ENCODE data around the gene VWA3A. TPM values are rescaled to one million over a fixed set of nuclear protein-coding genes. Genes with fewer than 3 reads are reported as not detected.
"Not testable (repeated sequence)": the region's sequence is repeated elsewhere in the genome, so short reads cannot be mapped to it uniquely, and the experiment has no call there.

The VWA3A gene
- total RNA-seq, 1 experiment from 2014 or later: 0.64 TPM

DNA sequence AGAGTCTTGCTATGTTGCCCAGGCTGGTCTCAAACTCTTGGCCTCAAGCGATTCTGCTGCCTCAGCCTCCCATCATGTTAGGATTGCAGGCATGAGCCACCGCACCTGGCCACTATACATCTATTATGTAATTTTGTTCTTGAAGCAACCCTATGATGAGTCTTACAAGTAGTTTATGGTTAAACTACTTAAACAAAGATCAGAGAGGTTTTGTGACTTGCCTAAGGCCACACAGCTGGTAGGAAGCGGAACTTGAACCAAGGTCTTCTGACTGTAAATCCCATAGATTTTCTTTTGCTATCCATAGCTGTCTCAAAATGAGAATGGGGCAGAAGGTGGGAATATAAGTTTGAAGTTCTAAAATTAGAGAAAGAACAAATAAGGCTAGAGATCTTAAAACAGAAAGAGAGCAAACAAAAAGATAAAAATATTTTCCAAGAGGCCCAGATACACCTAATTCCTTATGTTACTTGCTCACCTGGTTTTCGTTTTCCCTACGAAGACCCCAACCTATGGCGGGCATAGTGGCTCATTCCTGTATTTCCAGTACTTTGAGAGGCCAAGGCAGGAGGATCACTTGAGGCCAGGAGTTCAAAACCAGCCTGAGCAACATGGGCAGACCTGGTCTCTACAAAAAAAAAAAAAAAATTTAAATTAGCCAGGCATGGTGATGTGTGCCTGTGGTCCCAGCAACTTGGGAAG is 32.4 kb downstream of the VWA3A start:
- no TSS peak for BruUV-seq (replicated peaks)
- no peak overlapping the region for H3K27ac ChIP-seq (ENCODE audit: low read depth, low read length, poor library complexity, severe bottlenecking)
- POLR2A ChIA-PET (ENCODE audit: low non-redundant PET): no interaction called here
- DNase-seq (ENCODE audit: low spot score): no peak
- TF ChIP-seq EZH2 (IDR thresholded peaks at IDR 0.05; ENCODE audit: borderline replicate concordance, low read depth, low read length, poor library complexity, severe bottlenecking): no peak
- TF ChIP-seq, protein P1, sequence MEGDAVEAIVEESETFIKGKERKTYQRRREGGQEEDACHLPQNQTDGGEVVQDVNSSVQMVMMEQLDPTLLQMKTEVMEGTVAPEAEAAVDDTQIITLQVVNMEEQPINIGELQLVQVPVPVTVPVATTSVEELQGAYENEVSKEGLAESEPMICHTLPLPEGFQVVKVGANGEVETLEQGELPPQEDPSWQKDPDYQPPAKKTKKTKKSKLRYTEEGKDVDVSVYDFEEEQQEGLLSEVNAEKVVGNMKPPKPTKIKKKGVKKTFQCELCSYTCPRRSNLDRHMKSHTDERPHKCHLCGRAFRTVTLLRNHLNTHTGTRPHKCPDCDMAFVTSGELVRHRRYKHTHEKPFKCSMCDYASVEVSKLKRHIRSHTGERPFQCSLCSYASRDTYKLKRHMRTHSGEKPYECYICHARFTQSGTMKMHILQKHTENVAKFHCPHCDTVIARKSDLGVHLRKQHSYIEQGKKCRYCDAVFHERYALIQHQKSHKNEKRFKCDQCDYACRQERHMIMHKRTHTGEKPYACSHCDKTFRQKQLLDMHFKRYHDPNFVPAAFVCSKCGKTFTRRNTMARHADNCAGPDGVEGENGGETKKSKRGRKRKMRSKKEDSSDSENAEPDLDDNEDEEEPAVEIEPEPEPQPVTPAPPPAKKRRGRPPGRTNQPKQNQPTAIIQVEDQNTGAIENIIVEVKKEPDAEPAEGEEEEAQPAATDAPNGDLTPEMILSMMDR (conservative IDR thresholded peaks at IDR 0.05; ENCODE audit: low read depth, low read length): no peak
- H3K36me3 ChIP-seq (ENCODE audit: insufficient read depth, low read length, poor library complexity, severe bottlenecking): no peaks in the 10 kb centered on the region
- H3K9me3 ChIP-seq (ENCODE audit: low read depth, low read length, poor library complexity, severe bottlenecking): no peaks in the 10 kb centered on the region
- intact Hi-C loops (cut with micrococcal nuclease; ENCODE audit: unreplicated experiment): no loop called here
- no peak overlapping the region for H3K4me3 ChIP-seq (ENCODE audit: low read depth, low read length, poor library complexity, severe bottlenecking)
- CTCF ChIA-PET: no interaction called here
- H3K27me3 ChIP-seq (replicated peaks; ENCODE audit: insufficient read depth, low read depth, low read length, poor library complexity): no peaks in the 10 kb centered on the region
- H3K4me1 ChIP-seq (ENCODE audit: insufficient read depth, low read length, poor library complexity, severe bottlenecking): no peaks in the 10 kb centered on the region

DNA sequence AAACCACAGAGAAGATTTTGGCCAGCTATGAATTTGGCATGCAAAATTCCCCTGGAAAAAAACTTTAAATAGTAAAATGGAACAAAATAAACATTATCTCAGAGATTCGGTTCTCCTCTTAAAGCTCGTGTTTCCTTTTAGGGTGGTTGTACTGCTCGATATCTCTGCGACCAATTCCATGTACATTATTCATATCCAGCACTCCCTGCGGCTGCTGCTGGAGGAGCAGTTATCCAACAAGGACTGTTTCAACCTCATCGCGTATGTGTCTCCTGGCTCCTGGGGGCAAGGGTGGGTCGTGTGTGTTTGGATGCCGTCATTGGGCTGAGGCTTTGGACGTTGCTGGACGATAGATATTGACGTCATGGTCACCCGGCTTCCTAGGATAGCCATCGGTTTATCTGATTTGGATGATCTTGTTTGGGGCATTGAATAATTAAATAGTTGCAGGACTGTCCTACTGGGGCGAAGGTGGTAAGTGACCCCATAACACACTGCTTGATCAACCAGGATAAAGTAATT is 33.8 kb downstream of the VWA3A start:
- ChIA-PET CTCF (no interaction called here), POLR2A (ENCODE audit: low non-redundant PET) (no interaction called here)
- intact Hi-C loops (cut with micrococcal nuclease; ENCODE audit: unreplicated experiment): no loop called here
- Histone ChIP-seq H3K36me3 (ENCODE audit: insufficient read depth, low read length, poor library complexity, severe bottlenecking) (no peaks in the 10 kb centered on the region), H3K4me1 (ENCODE audit: insufficient read depth, low read length, poor library complexity, severe bottlenecking) (no peaks in the 10 kb centered on the region), H3K4me3 (ENCODE audit: low read depth, low read length, poor library complexity, severe bottlenecking) (no peak overlapping the region), H3K27ac (ENCODE audit: low read depth, low read length, poor library complexity, severe bottlenecking) (no peak overlapping the region), H3K9me3 (ENCODE audit: low read depth, low read length, poor library complexity, severe bottlenecking) (no peaks in the 10 kb centered on the region), H3K27me3 (replicated peaks; ENCODE audit: insufficient read depth, low read depth, low read length, poor library complexity) (no peaks in the 10 kb centered on the region)
- no peak for TF ChIP-seq EZH2 (IDR thresholded peaks at IDR 0.05; ENCODE audit: borderline replicate concordance, low read depth, low read length, poor library complexity, severe bottlenecking)
- TF ChIP-seq, protein P1 (conservative IDR thresholded peaks at IDR 0.05; ENCODE audit: low read depth, low read length): no peak
- BruUV-seq (replicated peaks): no TSS peak
- no peak for DNase-seq (ENCODE audit: low spot score)

DNA sequence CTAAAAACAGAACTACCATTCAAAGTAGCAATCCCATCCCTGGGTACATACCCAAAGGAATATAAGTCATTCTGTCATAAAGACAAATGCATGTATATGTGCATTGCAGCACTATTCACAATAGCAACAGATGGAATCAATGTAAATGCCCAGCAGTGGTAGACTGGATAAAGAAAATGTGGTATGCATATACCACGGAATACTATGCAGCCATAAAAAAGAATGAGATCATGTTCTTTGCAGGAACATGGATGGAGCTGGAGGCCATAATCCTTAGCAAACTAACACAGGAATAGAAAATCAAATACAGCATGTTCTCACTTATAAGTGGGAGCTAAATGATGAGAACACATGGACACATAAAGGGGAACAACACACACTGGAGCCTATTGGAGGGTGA is 36.2 kb downstream of the VWA3A start:
- BruUV-seq (replicated peaks); intact Hi-C loops (cut with micrococcal nuclease; ENCODE audit: unreplicated experiment); H3K9me3 ChIP-seq (ENCODE audit: low read depth, low read length, poor library complexity, severe bottlenecking); DNase-seq (ENCODE audit: low spot score); POLR2A ChIA-PET (ENCODE audit: low non-redundant PET); H3K36me3 ChIP-seq (ENCODE audit: insufficient read depth, low read length, poor library complexity, severe bottlenecking); H3K27ac ChIP-seq (ENCODE audit: low read depth, low read length, poor library complexity, severe bottlenecking); H3K4me3 ChIP-seq (ENCODE audit: low read depth, low read length, poor library complexity, severe bottlenecking); H3K27me3 ChIP-seq (replicated peaks; ENCODE audit: insufficient read depth, low read depth, low read length, poor library complexity); H3K4me1 ChIP-seq (ENCODE audit: insufficient read depth, low read length, poor library complexity, severe bottlenecking): not testable (repeated sequence)
- CTCF ChIA-PET: interaction anchor here (0.7 kb wide), 1 partner anchor 18 kb away, joined by 6 read pairs; no protein-coding TSS in a partner anchor

DNA sequence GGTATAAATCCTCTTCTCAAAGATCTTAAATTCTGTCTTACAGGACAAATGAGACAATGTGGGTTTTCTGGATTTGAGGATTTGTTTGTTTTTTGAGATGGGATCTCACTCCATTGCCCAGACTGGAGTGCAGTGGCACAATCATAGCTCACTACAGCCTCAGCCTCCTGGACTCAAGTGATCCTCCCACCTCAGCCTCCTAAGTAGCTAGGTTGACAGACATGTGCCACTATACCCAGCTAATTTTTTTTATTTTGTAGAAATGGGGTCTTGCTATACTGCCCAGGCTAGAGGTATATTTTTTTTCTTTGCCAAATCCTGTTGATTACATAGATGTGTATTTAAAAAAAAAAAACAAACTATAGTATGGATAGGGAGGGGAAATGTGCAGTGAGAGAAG is 38.2 kb downstream of the VWA3A start:
- Histone ChIP-seq H3K36me3 (ENCODE audit: insufficient read depth, low read length, poor library complexity, severe bottlenecking) (no peaks in the 10 kb centered on the region), H3K9me3 (ENCODE audit: low read depth, low read length, poor library complexity, severe bottlenecking) (no peaks in the 10 kb centered on the region), H3K27me3 (replicated peaks; ENCODE audit: insufficient read depth, low read depth, low read length, poor library complexity) (no peaks in the 10 kb centered on the region), H3K4me3 (ENCODE audit: low read depth, low read length, poor library complexity, severe bottlenecking) (no peak overlapping the region), H3K4me1 (ENCODE audit: insufficient read depth, low read length, poor library complexity, severe bottlenecking) (no peaks in the 10 kb centered on the region), H3K27ac (ENCODE audit: low read depth, low read length, poor library complexity, severe bottlenecking) (no peak overlapping the region)
- ChIA-PET CTCF (no interaction called here), POLR2A (ENCODE audit: low non-redundant PET) (no interaction called here)
- TF ChIP-seq EZH2 (IDR thresholded peaks at IDR 0.05; ENCODE audit: borderline replicate concordance, low read depth, low read length, poor library complexity, severe bottlenecking): no peak
- TF ChIP-seq, protein P1 (conservative IDR thresholded peaks at IDR 0.05; ENCODE audit: low read depth, low read length): no peak
- no peak for DNase-seq (ENCODE audit: low spot score)
- intact Hi-C loops (cut with micrococcal nuclease; ENCODE audit: unreplicated experiment): no loop called here
- BruUV-seq (replicated peaks): no TSS peak
